ENCODE measurements around the gene LTBP3. TPM values are rescaled to one million over a fixed set of nuclear protein-coding genes. Genes with fewer than 3 reads are reported as not detected.

Gene LTBP3
- total and polyA plus RNA-seq, 4 donors: 8.8 to 46.2 (median 17.0) TPM

- TF ChIP-seq GABPA (IDR thresholded peaks at IDR 0.05 in 1 of 2, conservative IDR thresholded peaks at IDR 0.05 in 1 of 2) (no peak), ZBTB33 (IDR thresholded peaks at IDR 0.05) (no peak), JUND (IDR thresholded peaks at IDR 0.05) (no peak), FOXA1 (IDR thresholded peaks at IDR 0.05) (no peak), MAX (IDR thresholded peaks at IDR 0.05) (no peak), EGR1 (IDR thresholded peaks at IDR 0.05; ENCODE audit: low read depth in 2 of 2) (no peak), CTCF (IDR thresholded peaks at IDR 0.05; ENCODE audit: low read depth, low read length, missing input control) (no peak), RXRA (IDR thresholded peaks at IDR 0.05) (no peak), HNF4G (IDR thresholded peaks at IDR 0.05) (no peak), FOXA2 (IDR thresholded peaks at IDR 0.05) (no peak), RAD21 (IDR thresholded peaks at IDR 0.05) (no peak), ATF3 (IDR thresholded peaks at IDR 0.05) (no peak), YY1 (IDR thresholded peaks at IDR 0.05) (no peak), HNF4A (conservative IDR thresholded peaks at IDR 0.05) (no peak), SP1 (IDR thresholded peaks at IDR 0.05) (no peak), NR2F2 (IDR thresholded peaks at IDR 0.05) (no peak), TAF1 (conservative IDR thresholded peaks at IDR 0.05) (no peak), REST (IDR thresholded peaks at IDR 0.05) (no peak)
- Histone ChIP-seq H3K4me1 (ENCODE audit: control insufficient read depth in 4 of 4, insufficient read depth in 4 of 4, low read length in 3 of 4) (peaks cover 18 to 52% (median 39%) of the 10 kb centered on the region in 4 donors), H3K36me3 (ENCODE audit: control insufficient read depth in 4 of 4, insufficient read depth in 3 of 4, low read depth in 1 of 4, low read length in 3 of 4) (peaks cover 0 to 7% (median 1%) of the 10 kb centered on the region in 4 donors), H3K27me3 (ENCODE audit: control insufficient read depth in 4 of 4, insufficient read depth in 4 of 4, low read length in 3 of 4) (no peaks in the 10 kb centered on the region), H3K4me3 (ENCODE audit: low read depth in 1 of 3, low read length in 3 of 3) (peak overlapping the region; percentile 0 to 66 (median 50)), H3K27ac (ENCODE audit: low read depth in 1 of 2, low read length in 2 of 2) (peak overlapping the region; percentile 9 to 76), H3K9ac (ENCODE audit: low read depth in 1 of 2, low read length in 2 of 2) (peak overlapping the region; percentile 3 to 11), H3K9me3 (ENCODE audit: control insufficient read depth in 4 of 4, low read length in 3 of 4) (no peaks in the 10 kb centered on the region)
- 17% methylated on average over 26 of the region's 26 CpGs for WGBS
- DNase-seq (ENCODE audit: low spot score): no peak
Measured at GRCh38 chr11:65576232-65576866, 18.2 kb upstream of the LTBP3 start.

All from liver (tissue), 9 donors.